ENCODE measurements around the gene RBL1. TPM values are rescaled to one million over a fixed set of nuclear protein-coding genes. Genes with fewer than 3 reads are reported as not detected.
"Not testable (repeated sequence)": the region's sequence is repeated elsewhere in the genome, so short reads cannot be mapped to it uniquely, and the experiment has no call there.

The RBL1 gene, protein sequence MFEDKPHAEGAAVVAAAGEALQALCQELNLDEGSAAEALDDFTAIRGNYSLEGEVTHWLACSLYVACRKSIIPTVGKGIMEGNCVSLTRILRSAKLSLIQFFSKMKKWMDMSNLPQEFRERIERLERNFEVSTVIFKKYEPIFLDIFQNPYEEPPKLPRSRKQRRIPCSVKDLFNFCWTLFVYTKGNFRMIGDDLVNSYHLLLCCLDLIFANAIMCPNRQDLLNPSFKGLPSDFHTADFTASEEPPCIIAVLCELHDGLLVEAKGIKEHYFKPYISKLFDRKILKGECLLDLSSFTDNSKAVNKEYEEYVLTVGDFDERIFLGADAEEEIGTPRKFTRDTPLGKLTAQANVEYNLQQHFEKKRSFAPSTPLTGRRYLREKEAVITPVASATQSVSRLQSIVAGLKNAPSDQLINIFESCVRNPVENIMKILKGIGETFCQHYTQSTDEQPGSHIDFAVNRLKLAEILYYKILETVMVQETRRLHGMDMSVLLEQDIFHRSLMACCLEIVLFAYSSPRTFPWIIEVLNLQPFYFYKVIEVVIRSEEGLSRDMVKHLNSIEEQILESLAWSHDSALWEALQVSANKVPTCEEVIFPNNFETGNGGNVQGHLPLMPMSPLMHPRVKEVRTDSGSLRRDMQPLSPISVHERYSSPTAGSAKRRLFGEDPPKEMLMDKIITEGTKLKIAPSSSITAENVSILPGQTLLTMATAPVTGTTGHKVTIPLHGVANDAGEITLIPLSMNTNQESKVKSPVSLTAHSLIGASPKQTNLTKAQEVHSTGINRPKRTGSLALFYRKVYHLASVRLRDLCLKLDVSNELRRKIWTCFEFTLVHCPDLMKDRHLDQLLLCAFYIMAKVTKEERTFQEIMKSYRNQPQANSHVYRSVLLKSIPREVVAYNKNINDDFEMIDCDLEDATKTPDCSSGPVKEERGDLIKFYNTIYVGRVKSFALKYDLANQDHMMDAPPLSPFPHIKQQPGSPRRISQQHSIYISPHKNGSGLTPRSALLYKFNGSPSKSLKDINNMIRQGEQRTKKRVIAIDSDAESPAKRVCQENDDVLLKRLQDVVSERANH
- 10.8 TPM for polyA plus RNA-seq (2013, experiment 1 of 4)
- polyA plus RNA-seq (2013, experiment 2 of 4) = 13.7 TPM
- polyA plus RNA-seq (2013, experiment 3 of 4) = 9.6 TPM
- 11.6 TPM for polyA plus RNA-seq (2013, experiment 4 of 4)

DNA sequence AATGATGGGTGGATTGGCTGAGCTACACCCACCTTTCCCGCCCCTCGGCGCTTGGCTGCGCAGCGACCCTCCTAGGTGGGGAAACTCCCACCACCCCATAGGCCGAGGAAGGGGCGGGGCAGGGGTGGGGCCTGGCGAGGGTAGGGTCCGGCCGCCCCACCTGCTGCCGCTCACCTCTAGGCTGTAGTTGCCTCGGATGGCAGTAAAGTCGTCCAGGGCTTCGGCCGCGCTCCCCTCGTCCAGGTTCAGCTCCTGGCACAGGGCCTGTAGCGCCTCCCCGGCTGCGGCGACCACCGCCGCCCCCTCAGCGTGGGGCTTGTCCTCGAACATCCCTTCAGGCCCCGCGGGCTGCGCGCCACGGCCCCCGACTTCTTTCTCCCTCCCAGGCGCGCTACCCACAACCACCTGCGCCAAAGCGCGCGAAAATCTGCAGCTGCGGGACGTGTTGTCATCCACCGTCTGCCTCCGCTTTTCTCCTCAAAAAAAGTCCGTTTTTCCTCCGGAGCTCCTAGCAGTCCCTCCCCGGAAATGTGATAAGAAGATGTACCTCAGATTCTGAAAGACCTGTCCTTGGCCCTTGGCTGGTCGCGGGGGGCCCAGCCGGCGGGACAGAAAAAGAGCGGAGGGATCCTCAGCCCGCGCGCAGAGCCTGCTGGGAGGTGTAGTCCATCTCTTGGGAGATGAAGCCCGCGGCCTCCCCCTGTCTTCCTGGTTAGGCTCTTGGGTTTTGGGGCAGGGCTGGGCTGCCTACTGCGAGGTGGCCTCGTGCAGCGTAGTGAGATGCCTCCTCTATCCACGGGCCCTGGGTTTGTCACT, at the start of gene RBL1:
RBL1 (minus strand) TSS at position 399 of the 816 bp plus-strand sequence; CDS start at position 330, 69 bp downstream.
- Histone ChIP-seq H3K4me1 (ENCODE audit: control insufficient read depth, insufficient read depth, low read length) (peaks cover 5% of the 10 kb centered on the region), H3K27me3 (ENCODE audit: control insufficient read depth, insufficient read depth, low read length, poor library complexity, severe bottlenecking) (no peaks in the 10 kb centered on the region), H3K27ac (ENCODE audit: insufficient read depth, low read depth, low read length, poor library complexity, severe bottlenecking) (peak within 1 kb of the TSS; percentile 97), H3K9me3 (ENCODE audit: control insufficient read depth, low read length) (no peaks in the 10 kb centered on the region), H3K4me3 (ENCODE audit: insufficient read depth, low read depth, low read length) (peak within 1 kb of the TSS; percentile 56), H3K36me3 (ENCODE audit: control insufficient read depth, insufficient read depth, low read length) (no peaks in the 10 kb centered on the region)
- WGBS, 2 experiments = 1% methylated on average over 58 of the region's 58 CpGs

DNA sequence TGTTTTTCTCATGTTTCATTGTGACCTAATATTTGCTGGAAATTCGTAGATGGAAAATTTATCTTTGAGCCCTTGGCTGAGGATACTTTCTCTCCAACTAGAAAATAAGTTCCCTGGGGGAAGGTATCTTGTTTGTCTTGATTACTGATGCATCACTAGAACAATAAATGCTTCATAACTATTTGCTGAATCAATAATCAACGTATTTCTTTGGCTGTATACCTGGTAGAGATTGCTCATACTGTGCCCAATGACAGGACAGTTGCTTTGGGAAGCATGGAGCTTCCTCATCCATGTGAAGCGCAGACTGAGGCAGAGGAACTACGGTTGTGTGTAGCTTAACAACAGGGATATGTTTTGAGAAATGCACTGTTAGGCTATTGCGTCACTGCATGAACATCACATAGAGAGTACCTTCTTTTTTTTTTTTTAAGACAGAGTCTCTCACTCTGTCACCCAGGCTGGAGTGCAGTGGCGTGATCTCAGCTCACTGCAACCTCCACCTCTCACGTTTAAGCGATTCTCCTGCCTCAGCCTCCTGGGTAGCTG, 49.1 kb upstream of the RBL1 start:
- H3K27ac ChIP-seq (ENCODE audit: insufficient read depth, low read depth, low read length, poor library complexity, severe bottlenecking) = no peak overlapping the region
- no peak overlapping the region for H3K4me3 ChIP-seq (ENCODE audit: insufficient read depth, low read depth, low read length)
- no peaks in the 10 kb centered on the region for H3K36me3 ChIP-seq (ENCODE audit: control insufficient read depth, insufficient read depth, low read length)
- WGBS, 2 experiments = 92 to 97% methylated on average over 8 of the region's 8 CpGs
- no peaks in the 10 kb centered on the region for H3K27me3 ChIP-seq (ENCODE audit: control insufficient read depth, insufficient read depth, low read length, poor library complexity, severe bottlenecking)
- no peaks in the 10 kb centered on the region for H3K4me1 ChIP-seq (ENCODE audit: control insufficient read depth, insufficient read depth, low read length)
- no peaks in the 10 kb centered on the region for H3K9me3 ChIP-seq (ENCODE audit: control insufficient read depth, low read length)

DNA sequence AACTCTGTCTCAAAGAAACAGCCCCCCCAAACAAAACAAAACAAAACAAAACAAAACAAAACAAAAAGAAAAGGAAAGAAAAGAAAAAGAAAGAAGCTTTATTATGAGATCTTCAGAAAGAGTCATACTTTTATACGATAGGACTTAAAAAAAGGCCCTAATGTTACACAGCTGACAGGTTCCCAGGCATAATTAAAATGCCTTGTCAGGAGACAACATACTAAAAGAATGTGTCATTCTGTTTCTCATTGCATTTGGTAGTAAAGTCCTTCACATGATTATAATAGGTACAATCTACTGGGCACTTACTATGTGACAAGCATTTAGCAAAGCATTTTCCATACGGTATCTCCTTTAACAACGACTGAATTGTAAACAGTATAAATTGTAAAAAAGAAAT, 46.9 kb upstream of the RBL1 start:
- Histone ChIP-seq H3K27me3 (ENCODE audit: control insufficient read depth, insufficient read depth, low read length, poor library complexity, severe bottlenecking) (no peaks in the 10 kb centered on the region), H3K9me3 (ENCODE audit: control insufficient read depth, low read length) (no peaks in the 10 kb centered on the region), H3K36me3 (ENCODE audit: control insufficient read depth, insufficient read depth, low read length) (no peaks in the 10 kb centered on the region), H3K4me3 (ENCODE audit: insufficient read depth, low read depth, low read length) (no peak overlapping the region), H3K27ac (ENCODE audit: insufficient read depth, low read depth, low read length, poor library complexity, severe bottlenecking) (no peak overlapping the region), H3K4me1 (ENCODE audit: control insufficient read depth, insufficient read depth, low read length) (no peaks in the 10 kb centered on the region)
- WGBS, 2 experiments = 94 to 100% methylated on average over 1 to 3 of the region's 3 CpGs

DNA sequence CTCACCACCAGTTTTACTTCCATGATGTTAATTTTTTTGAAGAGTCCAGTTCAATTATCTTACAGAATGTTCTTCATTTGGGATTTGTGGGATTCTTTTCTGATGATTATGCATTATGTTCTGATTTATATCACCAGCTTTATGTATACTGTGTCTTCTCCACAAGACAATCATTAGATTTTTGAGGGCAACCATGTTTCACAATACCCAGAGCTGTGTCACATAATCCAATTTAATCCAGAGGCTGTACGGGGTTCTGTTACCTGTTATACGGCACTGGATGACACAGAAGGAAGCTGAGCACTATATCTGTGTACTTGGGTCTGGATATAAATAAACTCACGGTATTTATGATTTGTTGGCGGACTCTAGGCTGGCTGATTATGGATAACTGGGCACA, 41.8 kb upstream of the RBL1 start:
- H3K36me3 ChIP-seq (ENCODE audit: control insufficient read depth, insufficient read depth, low read length) = no peaks in the 10 kb centered on the region
- no peaks in the 10 kb centered on the region for H3K27me3 ChIP-seq (ENCODE audit: control insufficient read depth, insufficient read depth, low read length, poor library complexity, severe bottlenecking)
- H3K4me3 ChIP-seq (ENCODE audit: insufficient read depth, low read depth, low read length) = no peak overlapping the region
- WGBS, 2 experiments = 97 to 98% methylated on average over 4 of the region's 4 CpGs
- no peak overlapping the region for H3K27ac ChIP-seq (ENCODE audit: insufficient read depth, low read depth, low read length, poor library complexity, severe bottlenecking)
- no peaks in the 10 kb centered on the region for H3K4me1 ChIP-seq (ENCODE audit: control insufficient read depth, insufficient read depth, low read length)
- no peaks in the 10 kb centered on the region for H3K9me3 ChIP-seq (ENCODE audit: control insufficient read depth, low read length)

DNA sequence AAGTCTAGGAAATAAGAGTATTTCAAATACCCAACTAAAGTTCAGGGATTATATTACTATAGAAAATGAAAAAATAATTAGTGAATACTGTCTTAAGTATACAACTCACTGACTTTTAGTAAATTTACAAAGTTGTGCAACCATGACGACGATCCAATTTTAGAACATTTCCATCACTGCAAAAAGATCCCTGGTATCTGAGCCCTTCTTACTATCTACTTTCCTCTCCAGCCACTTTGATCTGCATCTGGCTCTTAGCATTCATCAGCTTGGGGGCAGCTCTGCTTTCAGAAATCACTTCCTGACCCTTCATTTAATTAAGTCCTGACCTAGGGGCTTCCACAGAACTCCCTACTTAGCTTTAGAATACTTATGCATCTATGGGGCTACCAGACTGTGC, 38.2 kb upstream of the RBL1 start:
- Histone ChIP-seq H3K27ac (ENCODE audit: insufficient read depth, low read depth, low read length, poor library complexity, severe bottlenecking) (no peak overlapping the region), H3K27me3 (ENCODE audit: control insufficient read depth, insufficient read depth, low read length, poor library complexity, severe bottlenecking) (no peaks in the 10 kb centered on the region), H3K36me3 (ENCODE audit: control insufficient read depth, insufficient read depth, low read length) (no peaks in the 10 kb centered on the region), H3K4me3 (ENCODE audit: insufficient read depth, low read depth, low read length) (no peak overlapping the region), H3K9me3 (ENCODE audit: control insufficient read depth, low read length) (no peaks in the 10 kb centered on the region), H3K4me1 (ENCODE audit: control insufficient read depth, insufficient read depth, low read length) (no peaks in the 10 kb centered on the region)
- 94 to 96% methylated on average over 2 of the region's 2 CpGs for WGBS, 2 experiments

DNA sequence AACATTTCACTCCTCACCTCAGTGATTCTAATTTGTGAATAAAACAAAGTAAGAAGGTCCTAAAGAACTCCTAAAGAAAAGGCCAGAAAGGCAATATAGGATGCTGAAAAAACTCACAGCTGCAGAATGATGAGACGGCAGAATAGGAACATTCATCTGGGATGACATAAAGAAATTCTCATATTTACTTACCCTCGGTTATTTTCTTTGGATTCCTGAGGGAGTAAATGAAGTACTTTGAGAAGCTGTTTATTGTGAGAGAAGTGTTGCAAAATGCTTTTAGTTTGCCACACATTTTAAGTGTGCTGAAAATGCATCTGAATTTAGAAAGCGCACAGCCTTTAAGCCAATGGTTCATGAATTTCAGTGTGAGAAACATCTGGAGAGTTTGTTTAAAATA, 35.7 kb upstream of the RBL1 start:
- Histone ChIP-seq H3K27ac (ENCODE audit: insufficient read depth, low read depth, low read length, poor library complexity, severe bottlenecking) (no peak overlapping the region), H3K4me1 (ENCODE audit: control insufficient read depth, insufficient read depth, low read length) (no peaks in the 10 kb centered on the region), H3K27me3 (ENCODE audit: control insufficient read depth, insufficient read depth, low read length, poor library complexity, severe bottlenecking) (no peaks in the 10 kb centered on the region), H3K4me3 (ENCODE audit: insufficient read depth, low read depth, low read length) (no peak overlapping the region), H3K36me3 (ENCODE audit: control insufficient read depth, insufficient read depth, low read length) (no peaks in the 10 kb centered on the region), H3K9me3 (ENCODE audit: control insufficient read depth, low read length) (no peaks in the 10 kb centered on the region)
- WGBS, 2 experiments = 93 to 96% methylated on average over 3 of the region's 3 CpGs

DNA sequence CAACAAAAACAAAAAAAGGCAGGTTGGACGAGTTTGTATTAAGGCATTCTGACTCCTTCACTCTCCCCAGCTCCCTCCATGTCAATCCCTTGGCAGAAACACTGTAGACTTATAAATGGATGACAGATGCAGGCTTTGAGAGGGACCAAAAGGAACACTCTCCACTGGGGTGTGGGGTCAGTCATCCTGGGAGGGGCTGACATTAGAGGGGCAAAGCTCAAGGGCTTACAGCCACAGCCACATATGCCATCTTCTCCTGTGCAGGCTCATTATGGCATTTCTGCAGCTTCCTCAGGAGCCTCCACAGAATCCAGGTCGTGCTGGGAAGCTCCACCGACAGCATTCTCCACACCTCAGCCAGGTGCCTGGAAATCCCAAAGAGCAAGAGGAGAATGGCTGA, 33.0 kb upstream of the RBL1 start:
- 76 to 85% methylated on average over 3 of the region's 3 CpGs for WGBS, 2 experiments
- no peaks in the 10 kb centered on the region for H3K4me1 ChIP-seq (ENCODE audit: control insufficient read depth, insufficient read depth, low read length)
- no peaks in the 10 kb centered on the region for H3K27me3 ChIP-seq (ENCODE audit: control insufficient read depth, insufficient read depth, low read length, poor library complexity, severe bottlenecking)
- H3K27ac ChIP-seq (ENCODE audit: insufficient read depth, low read depth, low read length, poor library complexity, severe bottlenecking) = no peak overlapping the region
- H3K4me3 ChIP-seq (ENCODE audit: insufficient read depth, low read depth, low read length) = no peak overlapping the region
- no peaks in the 10 kb centered on the region for H3K9me3 ChIP-seq (ENCODE audit: control insufficient read depth, low read length)
- no peaks in the 10 kb centered on the region for H3K36me3 ChIP-seq (ENCODE audit: control insufficient read depth, insufficient read depth, low read length)

DNA sequence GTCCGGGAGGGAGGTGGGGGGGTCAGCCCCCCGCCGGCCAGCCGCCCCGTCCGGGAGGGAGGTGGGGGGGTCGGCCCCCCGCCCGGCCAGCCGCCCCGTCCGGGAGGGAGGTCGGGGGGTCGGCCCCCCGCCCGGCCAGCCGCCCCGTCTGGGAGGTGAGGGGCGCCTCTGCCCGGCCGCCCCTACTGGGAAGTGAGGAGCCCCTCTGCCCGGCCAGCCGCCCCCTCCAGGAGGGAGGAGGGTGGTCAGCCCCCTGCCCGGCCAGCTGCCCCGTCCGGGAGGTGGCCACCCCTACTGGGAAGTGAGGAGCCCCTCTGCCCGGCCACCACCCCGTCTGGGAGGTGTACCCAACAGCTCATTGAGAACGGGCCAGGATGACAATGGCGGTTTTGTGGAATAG, 30.5 kb upstream of the RBL1 start:
- not testable (repeated sequence) for H3K9me3 ChIP-seq (ENCODE audit: control insufficient read depth, low read length); H3K27me3 ChIP-seq (ENCODE audit: control insufficient read depth, insufficient read depth, low read length, poor library complexity, severe bottlenecking); H3K27ac ChIP-seq (ENCODE audit: insufficient read depth, low read depth, low read length, poor library complexity, severe bottlenecking); H3K4me3 ChIP-seq (ENCODE audit: insufficient read depth, low read depth, low read length); H3K36me3 ChIP-seq (ENCODE audit: control insufficient read depth, insufficient read depth, low read length); H3K4me1 ChIP-seq (ENCODE audit: control insufficient read depth, insufficient read depth, low read length)
- 94 to 96% methylated on average over 20 to 25 of the region's 30 CpGs for WGBS, 2 experiments

DNA sequence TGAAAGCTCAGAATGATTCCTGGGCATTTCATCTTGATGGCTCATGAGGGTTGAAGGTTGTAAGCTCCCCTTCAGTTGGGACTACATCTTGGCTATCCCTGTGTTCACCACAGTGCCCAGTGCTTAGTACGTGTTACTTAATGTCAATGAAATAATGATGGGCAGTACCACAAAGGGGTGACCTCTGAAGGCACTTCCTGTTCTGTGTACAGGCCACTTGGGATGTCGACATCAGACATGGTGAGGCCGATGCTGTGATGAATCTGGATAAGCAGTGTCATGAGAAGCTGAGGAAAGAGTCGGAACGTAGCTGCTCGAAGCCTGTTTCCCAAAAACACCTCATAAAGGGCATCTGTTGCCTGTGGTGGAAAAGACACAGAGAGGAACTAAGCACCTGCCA, 27.6 kb upstream of the RBL1 start:
- 91 to 96% methylated on average over 6 of the region's 6 CpGs for WGBS, 2 experiments
- no peaks in the 10 kb centered on the region for H3K27me3 ChIP-seq (ENCODE audit: control insufficient read depth, insufficient read depth, low read length, poor library complexity, severe bottlenecking)
- no peaks in the 10 kb centered on the region for H3K4me1 ChIP-seq (ENCODE audit: control insufficient read depth, insufficient read depth, low read length)
- no peak overlapping the region for H3K27ac ChIP-seq (ENCODE audit: insufficient read depth, low read depth, low read length, poor library complexity, severe bottlenecking)
- no peak overlapping the region for H3K4me3 ChIP-seq (ENCODE audit: insufficient read depth, low read depth, low read length)
- no peaks in the 10 kb centered on the region for H3K36me3 ChIP-seq (ENCODE audit: control insufficient read depth, insufficient read depth, low read length)
- H3K9me3 ChIP-seq (ENCODE audit: control insufficient read depth, low read length) = no peaks in the 10 kb centered on the region

Data from ectodermal cell (in vitro differentiated cells).